CD4-positive, alpha-beta T cell (primary cell): ENCODE results near the gene VRK2. TPM values are rescaled to one million over a fixed set of nuclear protein-coding genes. Genes with fewer than 3 reads are reported as not detected.
"Not testable (repeated sequence)": the region's sequence is repeated elsewhere in the genome, so short reads cannot be mapped to it uniquely, and the experiment has no call there.

ENCODE experiments used
- ATAC-seq: fragments of 200-7000 bp; cut with Tn5 transposase; one replicate; pipeline ENCODE4 v1.10.0; 2022; ENCODE audit warnings: mild to moderate bottlenecking; ENCODE audit not compliant: poor library complexity
- CTCF ChIA-PET: fragments of 350-600 bp; sonication (Branson Sonifier 250); formaldehyde crosslinking; loops from one replicate; lab custom pipeline; 2021; ENCODE audit warnings: antibody characterized with exemption, inconsistent platforms; lab: Charles Lee
- POLR2A ChIA-PET: fragments of 350-600 bp; sonication (Branson Sonifier 250); formaldehyde crosslinking; loops from one replicate; lab custom pipeline; 2021; ENCODE audit warnings: antibody characterized with exemption, inconsistent platforms; lab: Charles Lee
- DNase-seq, 14 experiments: peaks; one replicate each; pipeline ENCODE4 v3.0.0-alpha.2; 2013 to 2020; ENCODE audit warnings: mixed read lengths in 2 of 14
- H3K27ac ChIP-seq, 2 donors: one replicate each; pipeline versions ENCODE4 v1.5.1 to v1.7.0; 2013; ENCODE audit warnings: low read length in 2 of 2, low read depth in 1 of 2, mild to moderate bottlenecking in 1 of 2
- H3K27me3 ChIP-seq, 2 experiments: 1 replicate in 1 of 2; 2 replicates in 1 of 2; pipeline versions ENCODE4 v1.6.1 to v1.7.0; 2013; ENCODE audit warnings: low read length in 2 of 2, control low read depth in 1 of 2, mild to moderate bottlenecking in 1 of 2, moderate library complexity in 1 of 2; ENCODE audit not compliant: insufficient read depth in 2 of 2, control insufficient read depth in 1 of 2
- H3K36me3 ChIP-seq: one replicate; pipeline ENCODE4 v1.6.1; 2013; ENCODE audit warnings: low read length, control low read depth; ENCODE audit not compliant: insufficient read depth
- H3K4me1 ChIP-seq: one replicate; pipeline ENCODE4 v1.6.1; 2013; ENCODE audit warnings: low read length, control low read depth; ENCODE audit not compliant: insufficient read depth
- H3K4me3 ChIP-seq: one replicate; pipeline ENCODE4 v1.5.1; 2013; ENCODE audit warnings: mild to moderate bottlenecking, low read length, moderate library complexity
- H3K9me3 ChIP-seq, 2 experiments: 1 replicate in 1 of 2; 2 replicates in 1 of 2; pipeline versions ENCODE4 v1.6.1 to v1.7.0; 2013; ENCODE audit warnings: low read length in 2 of 2, mild to moderate bottlenecking in 2 of 2, control low read depth in 1 of 2, moderate library complexity in 1 of 2; ENCODE audit not compliant: control insufficient read depth in 1 of 2, insufficient read depth in 1 of 2
- H3K27ac Mint-ChIP-seq: one replicate; pipeline ENCODE4 v1.8.0; 2020; ENCODE audit warnings: mixed read lengths
- H3K27me3 Mint-ChIP-seq: one replicate; pipeline ENCODE4 v1.8.0; 2021; ENCODE audit warnings: mixed read lengths
- H3K36me3 Mint-ChIP-seq: one replicate; pipeline ENCODE4 v1.8.0; 2021; ENCODE audit warnings: low read depth, mixed read lengths
- H3K4me1 Mint-ChIP-seq: one replicate; pipeline ENCODE4 v1.8.0; 2021; ENCODE audit warnings: low read depth, mixed read lengths
- H3K4me3 Mint-ChIP-seq: one replicate; pipeline ENCODE4 v1.8.0; 2020; ENCODE audit warnings: mild to moderate bottlenecking, mixed read lengths
- H3K9me3 Mint-ChIP-seq: one replicate; pipeline ENCODE4 v1.8.0; 2020; ENCODE audit warnings: mixed read lengths
- CTCF ChIP-seq: fragments of 200-600 bp; IDR thresholded peaks from one replicate; pipeline ENCODE4 v1.8.0; 2022; ENCODE audit warnings: antibody characterized with exemption, mild to moderate bottlenecking
- intact Hi-C, 2 experiments: fragments of 100-400 bp; cut with DNase I in 1 of 2; cut with micrococcal nuclease in 1 of 2; formaldehyde crosslinking; loops; one replicate each; pipeline versions ENCODE4 v1.15.1 to v1.9.0; 2023 to 2025; cut with DNase I, micrococcal nuclease
- total RNA-seq, 174 experiments: library from RNA in 2 of 174; stranded (reverse) in 2 of 174; gene quantifications; one replicate each; pipeline ENCODE4 v1.2.3 and lab custom pipeline; 2021 to 2026

VRK2 gene
- total RNA-seq, 2 experiments from 2014 or later, result 11.1 to 11.5 TPM

GRCh38 chr2:58140508-58141072 lies 94.0 kb downstream of the VRK2 start:
- Histone ChIP-seq H3K9me3 (no peaks in the 10 kb centered on the region), H3K27ac (no peak overlapping the region), H3K36me3 (peaks cover 17% of the 10 kb centered on the region), H3K4me3 (no peak overlapping the region), H3K27me3 (no peaks in the 10 kb centered on the region), H3K4me1 (no peaks in the 10 kb centered on the region)
- ATAC-seq (no peak), DNase-seq (no peak)
- CTCF ChIA-PET, result no interaction called here
- H3K36me3 Mint-ChIP-seq, result peaks cover 60% of the 10 kb centered on the region
- no peak for TF ChIP-seq CTCF
- H3K27me3 Mint-ChIP-seq, result no peaks in the 10 kb centered on the region
- no peak overlapping the region for H3K4me3 Mint-ChIP-seq
- intact Hi-C loops, result no loop called here
- H3K4me1 Mint-ChIP-seq, result no peaks in the 10 kb centered on the region
- H3K27ac Mint-ChIP-seq, result no peak overlapping the region
- POLR2A ChIA-PET, result no interaction called here
- H3K9me3 Mint-ChIP-seq, result no peaks in the 10 kb centered on the region

- H3K27ac Mint-ChIP-seq, ATAC-seq, intact Hi-C loops, H3K27me3 ChIP-seq, H3K4me3 ChIP-seq, H3K9me3 ChIP-seq, H3K9me3 Mint-ChIP-seq, H3K4me1 Mint-ChIP-seq, POLR2A ChIA-PET, H3K27me3 Mint-ChIP-seq, H3K4me1 ChIP-seq, H3K4me3 Mint-ChIP-seq, DNase-seq, H3K27ac ChIP-seq: not testable (repeated sequence)
- H3K36me3 ChIP-seq, result peaks cover 14% of the 10 kb centered on the region
- H3K36me3 Mint-ChIP-seq, result peaks cover 74% of the 10 kb centered on the region
- CTCF ChIA-PET, result interaction anchor here (0.5 kb wide), 1 partner anchor 41 kb away, joined by 3 read pairs; no protein-coding TSS in a partner anchor
Measured at GRCh38 chr2:58145769-58146168, 99.2 kb downstream of the VRK2 start.

GRCh38 chr2:58146707-58147106 lies 100.1 kb downstream of the VRK2 start:
- H3K27me3 ChIP-seq, result no peaks in the 10 kb centered on the region
- peaks cover 14% of the 10 kb centered on the region for H3K36me3 ChIP-seq
- POLR2A ChIA-PET, result no interaction called here
- no peak for TF ChIP-seq CTCF
- DNase-seq (no peak), ATAC-seq (no peak)
- Mint-ChIP-seq H3K27me3 (no peaks in the 10 kb centered on the region), H3K4me1 (no peaks in the 10 kb centered on the region), H3K4me3 (no peak overlapping the region), H3K27ac (no peak overlapping the region), H3K9me3 (no peaks in the 10 kb centered on the region), H3K36me3 (peaks cover 68% of the 10 kb centered on the region)
- CTCF ChIA-PET, result no interaction called here
- H3K9me3 ChIP-seq, result no peaks in the 10 kb centered on the region
- intact Hi-C loops, result no loop called here
- no peaks in the 10 kb centered on the region for H3K4me1 ChIP-seq
- H3K4me3 ChIP-seq, result no peak overlapping the region
- no peak overlapping the region for H3K27ac ChIP-seq

GRCh38 chr2:58155160-58155778 lies 108.7 kb downstream of the VRK2 start:
- no peak for ATAC-seq
- H3K27me3 Mint-ChIP-seq, result no peaks in the 10 kb centered on the region
- intact Hi-C loops, result no loop called here
- no peaks in the 10 kb centered on the region for H3K4me1 Mint-ChIP-seq
- H3K4me3 Mint-ChIP-seq, result no peak overlapping the region
- Histone ChIP-seq H3K27me3 (no peaks in the 10 kb centered on the region), H3K36me3 (peaks cover 16% of the 10 kb centered on the region), H3K4me3 (no peak overlapping the region), H3K4me1 (no peaks in the 10 kb centered on the region), H3K27ac (no peak overlapping the region), H3K9me3 (no peaks in the 10 kb centered on the region)
- peaks cover 79% of the 10 kb centered on the region for H3K36me3 Mint-ChIP-seq
- ChIA-PET POLR2A (no interaction called here), CTCF (no interaction called here)
- no peak for DNase-seq
- no peak overlapping the region for H3K27ac Mint-ChIP-seq
- no peak for TF ChIP-seq CTCF
- H3K9me3 Mint-ChIP-seq, result peaks cover 3% of the 10 kb centered on the region
